Activated CD4-positive, alpha-beta T cell treated with anti-CD3 and anti-CD28 coated beads, Interleukin-2, amount 50 U/mL, for 48 hours (primary cell): ENCODE measurements around the gene ALOXE3.

Experiments
- DNase-seq, 2 experiments: peaks; one replicate each; pipeline ENCODE4 v3.0.0-alpha.2; 2020

Gene ALOXE3

DNA sequence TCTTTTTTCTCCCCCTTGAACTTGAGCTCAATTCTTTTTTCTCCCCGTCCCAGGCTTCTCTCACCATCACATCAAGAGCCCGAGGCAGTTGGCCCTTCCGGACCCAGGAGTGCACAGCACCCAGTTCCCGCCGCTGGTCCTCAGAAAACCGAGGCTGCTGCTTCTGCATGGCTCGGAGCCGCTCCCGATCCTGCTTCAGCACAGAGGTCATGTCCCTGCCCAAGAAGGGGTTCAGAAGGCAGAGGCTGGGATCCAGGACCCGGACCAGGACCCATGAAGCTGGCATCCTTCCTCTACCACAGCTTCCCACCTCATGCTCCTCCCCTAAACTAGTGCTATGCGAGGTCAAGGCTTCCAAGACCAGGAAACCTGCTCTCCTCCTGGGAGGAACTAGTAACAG is 23.4 kb upstream of the ALOXE3 start:
- DNase-seq: no peak

GRCh38 chr17:8141045-8141444 is 22.7 kb upstream of the ALOXE3 start:
- no peak for DNase-seq

GRCh38 chr17:8140065-8141029 is 22.0 kb upstream of the ALOXE3 start:
- no peak for DNase-seq

- DNase-seq: peak; percentile 98
Observed at GRCh38 chr17:8138672-8139371, 20.5 kb upstream of the ALOXE3 start.

- no peak for DNase-seq
Observed at GRCh38 chr17:8138374-8138671, 20.0 kb upstream of the ALOXE3 start.

DNA sequence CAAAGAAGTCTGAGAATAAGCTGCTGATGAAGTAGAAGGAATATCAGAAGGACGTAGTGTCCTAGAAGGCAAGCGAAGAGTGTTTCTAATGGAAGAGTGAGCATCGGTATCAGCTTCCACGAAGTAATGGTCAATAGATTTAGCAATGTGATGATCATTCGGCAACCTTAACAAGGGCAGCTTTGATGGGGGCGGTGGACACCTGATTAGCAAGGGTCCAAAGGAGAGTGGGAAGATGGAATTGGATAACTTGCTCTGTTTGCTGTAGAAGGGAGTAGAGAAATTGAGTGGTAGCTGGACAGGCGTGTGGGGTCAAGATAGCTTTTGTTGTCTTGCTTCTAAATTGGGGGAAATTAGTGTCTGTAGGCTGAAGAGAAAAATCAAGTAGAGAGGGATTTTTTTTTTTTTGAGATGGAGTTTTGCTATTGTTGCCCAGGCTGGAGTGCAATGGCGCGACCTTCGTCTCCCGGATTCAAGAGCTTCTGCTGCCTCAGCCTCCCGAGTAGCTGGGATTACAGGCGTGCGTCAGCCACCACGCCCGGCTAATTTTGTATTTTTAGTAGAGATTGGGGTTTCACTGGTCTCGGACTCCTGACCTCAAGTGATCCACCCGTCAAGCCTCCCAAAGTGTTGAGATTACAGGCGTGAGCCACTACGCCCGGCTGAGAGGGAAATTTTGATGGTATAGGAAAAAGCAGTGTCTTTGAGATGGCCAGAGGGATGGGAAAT is 19.5 kb upstream of the ALOXE3 start:
- no peak for DNase-seq

DNA sequence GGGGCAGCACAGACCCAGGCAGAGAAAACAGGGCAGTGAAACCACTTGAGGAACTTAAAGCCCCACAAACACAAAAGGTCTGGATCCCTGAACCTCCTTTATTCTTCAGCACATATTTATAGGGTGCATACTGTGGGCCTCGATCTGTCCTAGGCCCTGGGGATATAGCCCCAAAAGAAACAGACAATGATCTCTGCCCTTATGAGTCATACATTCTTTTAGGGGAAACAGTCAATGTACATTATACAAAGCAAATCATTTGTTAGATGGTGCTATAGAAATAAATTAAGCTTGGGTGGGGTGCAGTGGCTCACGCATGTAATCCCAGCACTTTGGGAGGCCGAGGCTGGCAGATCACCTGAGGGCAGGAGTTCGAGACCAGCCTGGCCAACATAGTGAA is 15.6 kb upstream of the ALOXE3 start:
- no peak for DNase-seq

DNA sequence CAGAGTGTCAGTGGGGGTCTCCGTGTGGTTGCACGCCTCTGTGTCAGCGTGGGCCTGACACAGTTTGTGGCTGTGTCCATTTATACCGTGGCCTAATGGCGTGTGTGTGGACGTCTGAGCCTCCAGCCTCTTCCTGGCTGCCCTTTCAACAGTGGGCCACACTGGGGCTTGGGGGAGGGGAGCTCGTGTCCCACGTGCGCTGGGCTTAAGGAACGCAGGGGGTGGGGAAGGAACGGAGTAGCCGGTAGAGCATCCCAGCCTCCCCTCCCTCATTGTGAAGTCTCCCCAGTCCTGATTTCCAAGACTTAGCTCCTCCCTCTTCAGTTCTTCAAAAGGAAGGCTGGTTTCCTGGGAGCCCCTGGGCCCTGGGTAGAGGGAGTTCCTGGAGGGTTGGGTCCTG is 15.1 kb upstream of the ALOXE3 start:
- DNase-seq: no peak

- no peak for DNase-seq
Observed at GRCh38 chr17:8131844-8132441, 13.6 kb upstream of the ALOXE3 start.

- no peak for DNase-seq
Observed at GRCh38 chr17:8128125-8128784, 9.9 kb upstream of the ALOXE3 start.

- DNase-seq: peak; percentile 62 to 67
Observed at GRCh38 chr17:8126491-8127066, 8.3 kb upstream of the ALOXE3 start.

DNA sequence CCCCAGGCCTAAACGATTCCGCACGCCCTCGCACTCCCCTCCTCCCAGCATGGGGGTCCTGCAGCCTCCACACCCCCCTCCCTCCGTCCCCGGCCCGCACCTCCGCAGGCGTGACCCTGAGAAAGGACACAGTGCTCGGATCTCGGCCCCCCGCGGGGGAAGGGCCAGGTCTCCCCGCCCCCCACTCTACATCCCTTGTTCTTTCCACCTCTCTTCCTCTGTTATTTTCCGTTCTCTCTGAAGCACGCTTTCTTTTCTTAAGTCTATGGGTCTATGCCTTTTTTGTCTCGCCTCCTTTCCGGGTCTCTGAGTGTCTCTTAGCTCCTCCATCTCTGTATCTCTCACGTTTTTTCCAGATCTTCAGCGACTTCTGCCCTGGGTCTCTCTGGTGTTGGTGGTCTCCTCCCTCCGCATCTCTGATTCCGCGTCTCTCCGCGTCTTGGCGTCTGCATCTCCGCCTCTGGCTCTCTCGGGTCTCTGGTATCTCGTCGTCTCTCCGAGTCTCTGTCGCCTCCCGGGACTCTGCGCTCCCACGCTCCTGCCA is 7.7 kb upstream of the ALOXE3 start:
- peak; percentile 43 to 53 for DNase-seq

- peak; percentile 93 to 94 for DNase-seq
Observed at GRCh38 chr17:8125154-8125946, 7.0 kb upstream of the ALOXE3 start.

DNA sequence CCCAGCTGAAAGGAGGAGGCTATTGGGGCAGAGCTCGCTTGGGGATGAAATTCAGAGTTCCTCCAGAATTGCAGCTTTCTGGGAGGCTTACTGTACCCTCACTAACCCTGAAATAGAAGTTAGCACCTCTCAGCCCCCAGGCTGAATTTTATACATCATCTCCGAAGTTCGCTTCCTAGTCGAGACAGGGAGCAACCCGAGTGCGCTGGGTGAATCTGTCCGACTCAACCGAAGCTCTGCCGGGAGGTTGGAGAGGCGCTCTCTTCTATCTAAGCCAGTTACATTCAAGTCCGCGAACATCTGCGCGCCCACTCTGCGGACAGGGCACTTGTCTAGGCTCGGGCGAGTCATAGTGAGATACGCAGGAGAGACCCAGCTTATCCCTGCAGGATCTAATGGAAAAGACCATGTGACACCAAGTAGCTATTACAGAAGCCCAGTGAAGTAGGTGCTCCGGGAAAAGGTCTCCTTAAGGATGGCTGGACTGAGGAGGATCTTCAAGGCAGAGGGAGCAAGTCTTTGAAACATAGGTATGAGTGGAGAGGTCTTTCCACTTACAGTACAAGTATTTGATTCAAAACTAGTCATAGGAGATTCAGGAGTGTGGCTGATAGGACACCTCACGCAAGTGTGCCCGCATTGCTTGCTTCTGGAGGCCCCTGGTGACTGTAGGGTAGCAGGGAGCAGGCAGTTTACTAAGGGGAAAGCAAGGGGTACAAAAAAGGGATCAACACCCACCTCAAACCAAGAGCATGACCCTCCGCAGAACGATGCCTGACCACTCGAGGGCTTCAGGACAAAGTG is 6.2 kb upstream of the ALOXE3 start:
- peak in 1 of 2 experiments; percentile 52 for DNase-seq

DNA sequence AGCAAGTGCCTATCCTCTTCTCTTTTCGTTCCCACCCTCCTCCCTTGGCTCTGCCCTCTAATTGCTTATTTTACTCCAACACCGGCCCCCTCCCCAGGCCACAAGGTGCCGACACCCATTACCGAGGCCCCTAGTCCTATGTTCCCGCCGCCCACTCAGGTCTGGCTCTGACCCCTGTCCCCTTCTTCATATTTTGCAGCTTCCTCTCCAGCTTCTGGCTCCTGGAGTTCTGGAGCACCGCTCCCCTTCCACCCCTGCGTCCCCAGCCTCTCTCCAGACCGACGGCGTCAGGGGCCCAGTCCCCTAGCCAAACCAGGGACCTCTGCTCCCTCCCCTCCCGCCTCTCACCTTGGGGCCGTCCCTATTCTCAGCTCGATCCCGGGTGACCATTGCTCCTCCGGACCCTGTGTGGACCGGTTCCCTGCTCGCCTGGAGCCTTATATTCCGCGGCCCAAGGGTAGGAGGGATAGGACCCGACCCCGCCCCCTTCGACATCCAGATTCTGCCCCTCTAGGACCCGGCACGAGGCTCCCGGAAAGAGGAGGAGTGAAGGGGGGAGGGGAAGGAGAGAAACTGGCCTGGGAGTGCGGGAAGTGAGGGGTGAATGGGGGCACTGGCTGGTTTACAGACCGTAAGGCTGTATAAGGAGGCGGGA is 5.5 kb upstream of the ALOXE3 start, which contains the start of gene HES7:
Gene HES7 (minus strand): TSS at position 412 of the 655 bp plus-strand sequence. CDS start 22 bp downstream, at position 390.
- peak in 1 of 2 experiments; percentile 32 for DNase-seq

GRCh38 chr17:8122924-8123694 is 4.8 kb upstream of the ALOXE3 start:
- peak; percentile 49 to 61 for DNase-seq

DNA sequence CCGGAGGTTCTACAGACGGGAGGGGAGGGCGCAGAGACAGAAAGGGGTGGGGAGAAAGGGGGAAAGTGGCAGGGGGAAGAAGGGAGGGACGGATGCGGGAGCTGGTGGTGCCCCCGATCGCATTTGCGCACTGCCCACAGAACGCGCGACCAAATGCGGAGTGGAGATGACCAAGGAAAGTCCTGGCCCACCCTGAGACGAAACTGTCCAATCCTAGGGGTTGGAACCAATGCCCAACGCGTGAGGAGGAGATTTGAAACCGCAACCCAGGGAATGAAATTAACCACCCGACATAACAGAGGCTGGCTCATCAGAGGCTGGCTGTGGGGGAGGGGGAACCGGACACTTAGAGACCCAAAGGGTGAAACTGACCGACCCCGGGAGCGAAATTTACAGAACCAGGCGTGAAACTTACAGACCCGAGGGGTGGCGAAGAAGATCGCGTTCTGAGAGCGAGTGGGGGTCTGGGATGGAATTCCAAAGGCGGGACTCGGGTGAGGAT is 4.2 kb upstream of the ALOXE3 start:
- DNase-seq: peak; percentile 40 to 54

GRCh38 chr17:8121681-8122421 is 3.5 kb upstream of the ALOXE3 start:
- DNase-seq: peak; percentile 71 to 76
